CD8-positive, alpha-beta memory T cell (primary cell): ENCODE measurements around the gene MCM9. TPM values are rescaled to one million over a fixed set of nuclear protein-coding genes. Genes with fewer than 3 reads are reported as not detected.

Experiments
- CTCF ChIA-PET: fragments of 350-600 bp; sonication (Branson Sonifier 250); formaldehyde crosslinking; loops from one replicate; lab custom pipeline; 2021; ENCODE audit warnings: antibody characterized with exemption; lab: Charles Lee
- POLR2A ChIA-PET: fragments of 350-600 bp; sonication (Branson Sonifier 250); formaldehyde crosslinking; loops from one replicate; lab custom pipeline; 2021; ENCODE audit warnings: antibody characterized with exemption; lab: Charles Lee
- DNase-seq, 5 donors: peaks; one replicate each; pipeline versions ENCODE4 v3.0.0 to v3.0.0-alpha.2; 2020 to 2022; ENCODE audit warnings: mixed read lengths in 1 of 5
- H3K27ac ChIP-seq: one replicate; pipeline ENCODE4 v1.7.0; 2013; ENCODE audit warnings: low read depth, mild to moderate bottlenecking, low read length, moderate library complexity
- H3K27me3 ChIP-seq: 2 replicates; pipeline ENCODE4 v1.7.0; 2013; ENCODE audit warnings: low read length, mild to moderate bottlenecking; ENCODE audit not compliant: insufficient read depth, poor library complexity, severe bottlenecking
- H3K36me3 ChIP-seq: 2 replicates; pipeline ENCODE4 v1.7.0; 2013; ENCODE audit warnings: mild to moderate bottlenecking, low read length, moderate library complexity; ENCODE audit not compliant: insufficient read depth
- H3K4me1 ChIP-seq: 2 replicates; pipeline ENCODE4 v1.7.0; 2013; ENCODE audit warnings: mild to moderate bottlenecking, low read length, moderate library complexity; ENCODE audit not compliant: insufficient read depth
- H3K4me3 ChIP-seq: 2 replicates; pipeline ENCODE4 v1.7.0; 2013; ENCODE audit warnings: mild to moderate bottlenecking, low read length
- H3K9me3 ChIP-seq: 2 replicates; pipeline ENCODE4 v1.7.0; 2013; ENCODE audit warnings: mild to moderate bottlenecking, low read length
- H3K27ac Mint-ChIP-seq, 8 donors: one replicate each; pipeline ENCODE4 v1.8.0; 2020 to 2021; ENCODE audit warnings: mixed read lengths in 8 of 8, mild to moderate bottlenecking in 6 of 8, inconsistent platforms in 3 of 8, moderate library complexity in 3 of 8
- H3K27me3 Mint-ChIP-seq, 2 donors: one replicate each; pipeline ENCODE4 v1.8.0; 2020 to 2021; ENCODE audit warnings: mixed read lengths in 2 of 2, mild to moderate bottlenecking in 1 of 2, moderate library complexity in 1 of 2
- H3K36me3 Mint-ChIP-seq, 3 donors: one replicate each; pipeline ENCODE4 v1.8.0; 2020 to 2021; ENCODE audit warnings: mixed read lengths in 3 of 3, inconsistent platforms in 1 of 3, mild to moderate bottlenecking in 1 of 3
- H3K4me1 Mint-ChIP-seq, 3 donors: one replicate each; pipeline ENCODE4 v1.8.0; 2020 to 2021; ENCODE audit warnings: mixed read lengths in 3 of 3, inconsistent platforms in 1 of 3, mild to moderate bottlenecking in 1 of 3
- H3K4me3 Mint-ChIP-seq, 7 donors: one replicate each; pipeline ENCODE4 v1.8.0; 2020 to 2021; ENCODE audit warnings: mixed read lengths in 7 of 7, mild to moderate bottlenecking in 6 of 7, moderate library complexity in 4 of 7, inconsistent platforms in 2 of 7
- H3K9me3 Mint-ChIP-seq, 5 donors: one replicate each; pipeline ENCODE4 v1.8.0; 2020 to 2022; ENCODE audit warnings: mixed read lengths in 5 of 5, mild to moderate bottlenecking in 3 of 5, moderate library complexity in 2 of 5, inconsistent platforms in 1 of 5
- polyA plus RNA-seq: library from polyadenylated mRNA; unstranded; fragments of 300-500 nt; fragmentation: Illumina TruSeq; gene quantifications from one replicate; pipeline ENCODE4 v1.2.3, GENCODE V29; 2021
- total RNA-seq, 2 experiments: library from RNA; stranded (reverse); gene quantifications; one replicate each; pipeline ENCODE4 v1.2.3, GENCODE V29; 2021

Gene MCM9
- total and polyA plus RNA-seq, 3 experiments from 2014 or later: 18.0 to 25.2 (median 21.3) TPM

- Mint-ChIP-seq H3K4me3 (no peak overlapping the region), H3K36me3 (no peaks in the 10 kb centered on the region), H3K27me3 (no peaks in the 10 kb centered on the region), H3K9me3 (no peaks in the 10 kb centered on the region), H3K4me1 (no peaks in the 10 kb centered on the region), H3K27ac (no peak overlapping the region)
- DNase-seq: no peak
- POLR2A ChIA-PET: no interaction called here
- no peaks in the 10 kb centered on the region for H3K27me3 ChIP-seq
- CTCF ChIA-PET: interaction anchor here (1.0 to 1.2 kb wide), 2 partner anchors 8 to 142 kb away, joined by 3 read pairs; no protein-coding TSS in a partner anchor
- no peaks in the 10 kb centered on the region for H3K36me3 ChIP-seq
- no peaks in the 10 kb centered on the region for H3K9me3 ChIP-seq
- no peak overlapping the region for H3K27ac ChIP-seq
- no peaks in the 10 kb centered on the region for H3K4me1 ChIP-seq
- no peak overlapping the region for H3K4me3 ChIP-seq
These were observed 33.5 kb upstream of the MCM9 start for GRCh38 chr6:118968416-118968815.

GRCh38 chr6:118967239-118967638 lies 32.3 kb upstream of the MCM9 start:
- H3K4me1 Mint-ChIP-seq: no peaks in the 10 kb centered on the region
- no peak overlapping the region for H3K4me3 ChIP-seq
- POLR2A ChIA-PET: no interaction called here
- CTCF ChIA-PET: no interaction called here
- no peaks in the 10 kb centered on the region for H3K36me3 Mint-ChIP-seq
- no peak overlapping the region for H3K4me3 Mint-ChIP-seq
- no peaks in the 10 kb centered on the region for H3K27me3 ChIP-seq
- H3K9me3 ChIP-seq: no peaks in the 10 kb centered on the region
- no peaks in the 10 kb centered on the region for H3K4me1 ChIP-seq
- DNase-seq: no peak
- H3K9me3 Mint-ChIP-seq: no peaks in the 10 kb centered on the region
- H3K36me3 ChIP-seq: no peaks in the 10 kb centered on the region
- H3K27me3 Mint-ChIP-seq: no peaks in the 10 kb centered on the region
- no peak overlapping the region for H3K27ac Mint-ChIP-seq
- no peak overlapping the region for H3K27ac ChIP-seq

- no peak for DNase-seq
- H3K9me3 Mint-ChIP-seq: no peaks in the 10 kb centered on the region
These were observed 30.9 kb upstream of the MCM9 start for GRCh38 chr6:118965843-118966370.

GRCh38 chr6:118965371-118965770 lies 30.4 kb upstream of the MCM9 start:
- Histone ChIP-seq H3K9me3 (no peaks in the 10 kb centered on the region), H3K4me3 (no peak overlapping the region), H3K27me3 (no peaks in the 10 kb centered on the region), H3K36me3 (no peaks in the 10 kb centered on the region), H3K4me1 (no peaks in the 10 kb centered on the region), H3K27ac (no peak overlapping the region)
- no peaks in the 10 kb centered on the region for H3K36me3 Mint-ChIP-seq
- H3K27ac Mint-ChIP-seq: peak overlapping the region in 1 of 8 donors; percentile 10
- H3K4me1 Mint-ChIP-seq: no peaks in the 10 kb centered on the region
- POLR2A ChIA-PET: no interaction called here
- no peaks in the 10 kb centered on the region for H3K27me3 Mint-ChIP-seq
- CTCF ChIA-PET: interaction anchor here (3.3 kb wide), 1 partner anchor 145 kb away, joined by 22 read pairs; no protein-coding TSS in a partner anchor
- no peaks in the 10 kb centered on the region for H3K9me3 Mint-ChIP-seq
- H3K4me3 Mint-ChIP-seq: no peak overlapping the region
- DNase-seq: no peak

More at GRCh38 chr6:118965843-118966370, 30.9 kb upstream of the MCM9 start:
- H3K36me3 Mint-ChIP-seq: no peaks in the 10 kb centered on the region
- H3K4me3 ChIP-seq: no peak overlapping the region
- no peaks in the 10 kb centered on the region for H3K9me3 ChIP-seq
- no peak overlapping the region for H3K4me3 Mint-ChIP-seq
- ChIA-PET POLR2A (no interaction called here), CTCF (no interaction called here)
- no peaks in the 10 kb centered on the region for H3K36me3 ChIP-seq
- no peaks in the 10 kb centered on the region for H3K27me3 ChIP-seq
- no peak overlapping the region for H3K27ac ChIP-seq
- no peaks in the 10 kb centered on the region for H3K4me1 ChIP-seq
- H3K27me3 Mint-ChIP-seq: no peaks in the 10 kb centered on the region
- no peak overlapping the region for H3K27ac Mint-ChIP-seq
- H3K4me1 Mint-ChIP-seq: no peaks in the 10 kb centered on the region

GRCh38 chr6:118963003-118963402 lies 28.0 kb upstream of the MCM9 start:
- H3K4me3 ChIP-seq: no peak overlapping the region
- peaks cover 4 to 7% (median 6%) of the 10 kb centered on the region in 3 donors for H3K4me1 Mint-ChIP-seq
- H3K9me3 ChIP-seq: no peaks in the 10 kb centered on the region
- no peaks in the 10 kb centered on the region for H3K36me3 Mint-ChIP-seq
- POLR2A ChIA-PET: interaction anchor here (0.8 kb wide), 1 partner anchor 253 kb away, joined by 3 read pairs; no protein-coding TSS in a partner anchor
- H3K27me3 ChIP-seq: no peaks in the 10 kb centered on the region
- no peak overlapping the region for H3K27ac Mint-ChIP-seq
- no peak overlapping the region for H3K4me3 Mint-ChIP-seq
- no peaks in the 10 kb centered on the region for H3K4me1 ChIP-seq
- no peaks in the 10 kb centered on the region for H3K9me3 Mint-ChIP-seq
- CTCF ChIA-PET: interaction anchor here (2.0 to 3.3 kb wide), 2 partner anchors 147 to 152 kb away, joined by 5 to 22 read pairs; no protein-coding TSS in a partner anchor
- H3K27ac ChIP-seq: no peak overlapping the region
- no peaks in the 10 kb centered on the region for H3K36me3 ChIP-seq
- no peaks in the 10 kb centered on the region for H3K27me3 Mint-ChIP-seq
- DNase-seq: peak in 1 of 5 donors; percentile 3

- Mint-ChIP-seq H3K27ac (peak overlapping the region in 1 of 8 donors; percentile 14), H3K4me3 (no peak overlapping the region), H3K4me1 (peaks cover 4 to 7% (median 6%) of the 10 kb centered on the region in 3 donors), H3K9me3 (no peaks in the 10 kb centered on the region), H3K36me3 (no peaks in the 10 kb centered on the region), H3K27me3 (no peaks in the 10 kb centered on the region)
- H3K27me3 ChIP-seq: no peaks in the 10 kb centered on the region
- H3K27ac ChIP-seq: no peak overlapping the region
- H3K4me3 ChIP-seq: no peak overlapping the region
- ChIA-PET POLR2A (interaction anchor here (0.5 kb wide), 1 partner anchor 147 kb away, joined by 7 read pairs; no protein-coding TSS in a partner anchor), CTCF (no interaction called here)
- no peaks in the 10 kb centered on the region for H3K9me3 ChIP-seq
- H3K4me1 ChIP-seq: no peaks in the 10 kb centered on the region
- H3K36me3 ChIP-seq: no peaks in the 10 kb centered on the region
- DNase-seq: no peak
These were observed 24.9 kb upstream of the MCM9 start for GRCh38 chr6:118959903-118960302.

GRCh38 chr6:118953391-118953790 lies 18.4 kb upstream of the MCM9 start:
- CTCF ChIA-PET: no interaction called here

GRCh38 chr6:118952683-118953082 lies 17.7 kb upstream of the MCM9 start:
- peaks cover 0 to 11% (median 3%) of the 10 kb centered on the region in 3 donors for H3K36me3 Mint-ChIP-seq
- no peak for DNase-seq
- no peaks in the 10 kb centered on the region for H3K36me3 ChIP-seq
- H3K27ac Mint-ChIP-seq: no peak overlapping the region
- H3K4me3 ChIP-seq: no peak overlapping the region
- ChIA-PET CTCF (no interaction called here), POLR2A (no interaction called here)
- no peaks in the 10 kb centered on the region for H3K27me3 ChIP-seq
- H3K9me3 Mint-ChIP-seq: peaks cover 0 to 15% (median 6%) of the 10 kb centered on the region in 5 donors
- no peaks in the 10 kb centered on the region for H3K27me3 Mint-ChIP-seq
- H3K4me1 ChIP-seq: no peaks in the 10 kb centered on the region
- peaks cover 0 to 9% (median 0%) of the 10 kb centered on the region in 3 donors for H3K4me1 Mint-ChIP-seq
- no peak overlapping the region for H3K27ac ChIP-seq
- H3K9me3 ChIP-seq: no peaks in the 10 kb centered on the region
- no peak overlapping the region for H3K4me3 Mint-ChIP-seq

More at GRCh38 chr6:118953391-118953790, 18.4 kb upstream of the MCM9 start:
- H3K4me3 Mint-ChIP-seq: no peak overlapping the region
- Histone ChIP-seq H3K27me3 (no peaks in the 10 kb centered on the region), H3K4me3 (no peak overlapping the region), H3K9me3 (no peaks in the 10 kb centered on the region), H3K4me1 (no peaks in the 10 kb centered on the region), H3K36me3 (no peaks in the 10 kb centered on the region), H3K27ac (no peak overlapping the region)
- no peaks in the 10 kb centered on the region for H3K27me3 Mint-ChIP-seq
- DNase-seq: no peak
- peaks cover 0 to 15% (median 6%) of the 10 kb centered on the region in 5 donors for H3K9me3 Mint-ChIP-seq
- peaks cover 0 to 9% (median 3%) of the 10 kb centered on the region in 3 donors for H3K4me1 Mint-ChIP-seq
- peaks cover 0 to 10% (median 3%) of the 10 kb centered on the region in 3 donors for H3K36me3 Mint-ChIP-seq
- POLR2A ChIA-PET: no interaction called here
- no peak overlapping the region for H3K27ac Mint-ChIP-seq
